ENCODE data around the gene MCM7.

MCM7 gene

GRCh38 chr7:100093054-100093453 lies 8.1 kb downstream of the MCM7 start:
- DNase-seq = no peak

- no peak for DNase-seq
These were observed 9.6 kb downstream of the MCM7 start for GRCh38 chr7:100091411-100092181.

GRCh38 chr7:100090527-100091410 lies 10.4 kb downstream of the MCM7 start:
- DNase-seq = no peak

DNA sequence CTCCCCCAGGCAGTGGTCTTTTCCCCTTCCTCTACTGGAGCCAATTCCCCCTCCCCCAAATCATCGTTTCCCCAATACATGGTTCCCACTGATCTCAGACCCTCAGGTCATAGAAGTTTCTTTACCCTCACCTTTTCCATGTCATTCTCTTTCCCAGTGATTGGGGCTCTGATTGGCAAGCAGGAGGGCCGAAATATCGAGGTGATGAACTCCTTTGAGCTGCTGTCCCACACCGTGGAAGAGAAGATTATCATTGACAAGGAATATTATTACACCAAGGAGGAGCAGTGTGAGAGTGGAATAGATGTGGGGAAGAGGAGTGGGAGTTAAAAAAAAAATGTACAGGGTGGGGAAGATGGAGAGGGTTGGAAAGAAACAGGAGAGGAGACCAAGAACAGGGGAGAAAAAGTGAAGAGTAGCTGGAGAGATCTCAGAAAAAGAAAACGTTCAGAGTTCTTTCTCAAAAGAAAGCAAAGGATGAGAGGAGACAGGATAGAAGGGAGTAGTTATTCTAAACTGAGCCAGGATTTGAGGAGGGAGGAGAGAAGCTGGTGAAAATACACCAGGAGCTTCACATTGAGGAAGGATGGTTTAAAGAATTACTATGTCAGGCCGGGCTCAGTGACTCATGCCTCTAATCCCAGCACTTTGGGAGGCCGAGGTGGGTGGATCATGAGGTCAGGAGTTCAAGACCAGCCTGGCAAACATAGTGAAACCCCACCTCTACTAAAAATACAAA lies 11.6 kb downstream of the MCM7 start:
- no peak for DNase-seq

DNA sequence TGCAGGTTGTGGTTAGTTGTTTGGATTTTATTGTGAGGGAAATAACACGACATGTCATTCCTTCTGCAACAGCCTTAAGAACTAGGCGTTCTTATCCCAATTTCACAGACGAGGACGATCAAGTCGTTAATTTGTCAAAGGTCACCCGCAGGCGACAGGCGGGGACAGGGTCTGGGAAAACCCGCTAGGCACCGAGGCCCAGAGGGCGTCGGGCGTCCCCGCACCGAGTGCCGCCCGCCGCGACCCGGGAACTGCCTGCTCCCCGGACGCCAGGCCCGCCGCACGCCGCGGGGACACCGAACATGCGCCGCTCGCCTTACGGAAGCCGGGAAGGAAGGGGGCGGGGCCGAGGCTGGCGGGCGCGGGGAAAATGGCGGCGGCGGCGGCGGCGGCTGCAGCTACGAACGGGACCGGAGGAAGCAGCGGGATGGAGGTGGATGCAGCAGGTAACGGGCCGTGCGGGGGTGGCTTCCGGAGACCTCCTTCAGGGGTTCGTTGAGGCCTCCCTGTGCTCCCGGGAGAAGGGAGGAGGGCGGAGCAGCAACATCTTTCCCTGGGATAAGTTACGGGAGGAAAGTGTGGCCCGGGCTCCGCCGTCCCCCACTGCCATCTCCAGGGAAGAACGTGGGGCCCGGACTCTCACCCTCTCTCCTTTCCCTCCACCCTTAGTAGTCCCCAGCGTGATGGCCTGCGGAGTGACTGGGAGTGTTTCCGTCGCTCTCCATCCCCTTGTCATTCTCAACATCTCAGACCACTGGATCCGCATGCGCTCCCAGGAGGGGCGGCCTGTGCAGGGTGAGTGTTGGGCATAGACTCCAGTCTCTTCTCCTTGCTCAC lies 12.4 kb downstream of the MCM7 start, which contains the start of gene COPS6:
Gene COPS6 (plus strand): TSS at position 349 of the 837 bp plus-strand sequence. CDS start 22 bp downstream, at position 371.
- DNase-seq = peak; percentile 63

GRCh38 chr7:100088095-100088620 lies 13.0 kb downstream of the MCM7 start:
- no peak for DNase-seq

DNA sequence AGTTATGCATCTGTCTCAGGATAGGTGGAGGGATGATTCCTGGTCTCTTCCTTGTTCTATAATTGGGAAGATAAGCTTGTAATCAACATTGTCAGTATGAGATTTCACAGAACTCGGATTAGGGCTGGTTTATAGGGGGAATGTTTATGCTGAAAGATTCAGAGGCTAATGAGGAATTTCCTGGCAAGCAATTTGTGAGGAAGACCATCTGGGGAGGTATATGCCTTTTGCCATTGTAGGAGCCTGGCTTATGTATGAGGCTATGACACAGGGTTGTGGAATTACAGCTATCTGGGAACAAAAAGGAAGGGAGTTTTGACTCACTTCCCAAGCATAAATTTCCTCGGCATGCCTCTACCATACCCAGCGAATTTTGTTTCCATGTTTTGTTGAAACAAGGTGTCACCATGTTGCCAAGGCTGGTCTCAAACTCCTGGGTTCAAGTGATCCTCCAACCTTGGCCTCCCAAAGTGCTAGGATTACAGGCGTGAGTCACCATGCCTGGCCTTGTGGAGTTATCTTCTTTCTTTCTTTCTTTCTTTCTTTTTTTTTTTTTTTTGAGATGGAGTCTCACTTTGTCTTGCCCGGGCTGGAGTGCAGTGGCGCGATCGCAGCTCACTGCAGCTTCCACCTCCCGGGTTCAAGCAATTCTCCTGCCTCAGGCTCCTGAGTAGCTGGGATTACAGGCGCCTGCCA lies 14.0 kb downstream of the MCM7 start:
- DNase-seq = no peak

- DNase-seq = no peak
These were observed 15.7 kb downstream of the MCM7 start for GRCh38 chr7:100085515-100085914.

GRCh38 chr7:100082978-100083377 lies 18.2 kb downstream of the MCM7 start:
- no peak for DNase-seq

- DNase-seq = peak; percentile 98
These were observed 19.6 kb downstream of the MCM7 start, which contains the start of gene ZNF3 for GRCh38 chr7:100081535-100082102. TSS of gene ZNF3 (minus strand) at chr7:100081723. CDS start at chr7:100077357, 4,366 bp downstream.

DNA sequence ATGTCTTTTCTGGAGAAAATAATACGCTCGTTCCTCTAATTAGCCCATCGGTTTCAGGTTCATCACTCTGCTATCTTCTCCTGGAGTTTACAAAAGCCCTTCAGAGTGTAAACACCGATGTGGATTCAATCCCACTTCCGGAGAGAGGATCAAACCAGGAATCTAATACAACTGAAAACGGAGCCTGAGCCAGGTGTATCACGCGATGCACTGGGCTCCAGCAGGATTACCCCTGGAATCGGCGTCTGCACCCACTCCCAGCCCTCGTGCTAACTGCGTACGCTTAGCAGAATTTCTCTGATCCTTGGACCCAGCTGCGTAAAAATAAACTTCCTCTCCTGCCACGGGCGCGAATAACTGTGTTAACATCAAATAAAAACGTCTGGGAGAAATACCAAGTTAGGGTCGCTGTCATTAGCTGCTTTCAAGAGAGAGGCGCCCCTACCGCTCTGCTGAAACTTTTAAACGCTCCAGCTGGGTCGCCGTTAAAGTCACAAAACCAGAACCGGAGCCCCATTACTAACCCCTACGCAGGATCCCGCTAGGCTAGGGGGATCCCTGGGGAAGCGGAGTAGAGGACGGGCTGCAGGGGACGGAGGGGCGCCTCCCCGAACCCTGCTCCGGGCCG lies 20.2 kb downstream of the MCM7 start:
- DNase-seq = no peak

DNA sequence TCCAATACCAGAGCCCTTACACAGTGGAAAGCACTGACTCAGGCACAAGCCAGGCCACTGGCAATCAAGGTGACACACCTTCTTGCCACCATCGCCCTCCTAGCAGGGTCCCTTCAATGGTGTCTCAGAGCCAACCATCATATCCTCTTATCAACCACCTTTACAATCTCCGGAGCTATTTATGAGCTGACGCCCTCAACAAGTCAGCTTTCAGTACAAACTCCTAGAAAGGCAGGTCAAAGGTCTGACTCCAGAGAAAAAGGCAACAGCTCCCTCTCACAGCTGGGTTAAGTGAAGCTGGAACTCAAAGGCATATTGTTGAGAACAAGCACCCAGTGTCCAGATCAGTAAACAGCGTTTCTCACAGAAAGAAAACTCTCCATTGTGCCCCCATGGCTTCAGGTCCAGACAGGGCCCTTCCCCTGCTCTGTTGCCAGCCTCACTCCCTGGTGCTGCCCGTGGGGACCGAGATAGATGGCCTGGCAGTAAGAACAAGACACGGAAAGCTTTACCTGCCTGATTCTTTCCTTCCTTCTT lies 22.1 kb downstream of the MCM7 start:
- no peak for DNase-seq

DNA sequence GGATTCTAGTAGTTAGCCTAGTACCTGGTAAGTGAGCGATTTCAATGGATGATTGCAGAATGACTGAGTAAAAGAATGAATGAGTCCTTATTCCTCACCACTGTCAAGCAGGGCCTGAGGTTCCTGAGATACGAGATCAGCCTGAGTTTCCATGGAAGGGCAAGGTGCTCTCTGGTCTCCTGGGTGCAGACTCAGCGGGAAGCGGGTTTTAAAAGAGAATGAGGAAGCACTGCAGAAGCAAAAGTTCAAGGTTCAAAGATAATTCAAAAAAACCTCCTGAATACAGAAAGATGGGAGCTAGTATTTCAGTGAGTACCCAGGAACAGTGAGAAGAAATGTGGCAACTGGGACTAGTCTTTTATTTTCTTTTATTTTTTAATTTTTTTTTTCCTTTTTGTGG lies 24.0 kb downstream of the MCM7 start:
- no peak for DNase-seq

DNA sequence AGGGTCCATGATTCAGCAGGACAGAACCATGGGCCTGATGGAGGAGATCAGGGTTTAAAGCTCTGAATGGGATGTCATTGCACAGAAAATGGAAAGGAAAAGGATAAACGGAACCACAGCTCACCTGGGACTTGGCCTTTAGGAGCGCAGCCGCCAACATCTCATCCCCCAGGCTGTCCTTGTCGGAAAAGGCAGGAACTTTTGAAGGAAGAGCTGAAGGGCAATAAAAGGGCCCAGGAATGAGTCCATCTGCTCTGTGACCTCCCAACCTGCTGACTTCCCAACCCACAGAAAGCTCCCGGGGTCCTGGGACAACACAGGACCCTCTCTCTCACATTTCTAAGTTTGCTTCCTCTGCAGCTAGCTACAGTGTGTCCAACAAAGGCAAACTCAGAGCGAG lies 25.8 kb downstream of the MCM7 start:
- no peak for DNase-seq

DNA sequence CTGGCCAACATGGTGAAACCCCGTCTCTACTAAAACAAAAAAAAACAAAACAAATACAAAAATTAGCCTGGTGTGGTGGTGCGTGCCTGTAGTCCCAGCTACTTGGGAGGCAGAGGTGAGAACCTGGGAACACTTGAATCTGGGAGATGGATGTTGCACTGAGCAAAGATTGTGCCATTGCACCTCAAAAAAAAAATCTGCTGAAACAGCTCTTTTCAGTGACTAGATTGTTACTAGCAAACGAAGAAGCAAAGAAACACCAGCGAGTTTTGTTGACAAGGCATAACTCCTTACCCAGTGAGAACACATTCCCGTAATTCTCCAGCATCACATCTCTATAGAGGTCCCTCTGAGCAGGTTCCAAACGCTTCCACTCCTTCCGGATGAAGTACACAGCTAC lies 26.4 kb downstream of the MCM7 start:
- no peak for DNase-seq

- no peak for DNase-seq
These were observed 28.7 kb downstream of the MCM7 start for GRCh38 chr7:100072462-100072861.

GRCh38 chr7:100071018-100071723 lies 30.0 kb downstream of the MCM7 start:
- DNase-seq = no peak

DNA sequence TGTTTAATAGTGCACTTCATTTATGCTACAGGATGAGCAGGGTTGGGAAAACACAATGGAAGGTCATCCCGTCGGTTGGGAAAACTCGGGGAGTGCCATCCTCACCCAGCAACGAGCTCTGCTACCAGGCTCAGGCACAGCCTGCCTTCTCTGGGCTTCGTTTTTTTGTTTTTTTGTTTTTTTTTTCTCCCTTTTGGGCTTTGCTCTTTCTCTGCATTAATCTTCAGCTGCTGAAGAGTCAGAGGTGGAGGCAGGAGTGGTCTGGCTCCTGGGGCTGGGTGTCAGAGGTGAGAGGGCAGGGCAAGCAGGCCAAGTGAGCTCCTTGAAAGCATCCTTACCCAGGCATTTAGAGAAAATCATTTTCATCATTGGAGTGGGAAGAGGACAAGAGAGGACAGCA lies 31.2 kb downstream of the MCM7 start:
- no peak for DNase-seq

DNA sequence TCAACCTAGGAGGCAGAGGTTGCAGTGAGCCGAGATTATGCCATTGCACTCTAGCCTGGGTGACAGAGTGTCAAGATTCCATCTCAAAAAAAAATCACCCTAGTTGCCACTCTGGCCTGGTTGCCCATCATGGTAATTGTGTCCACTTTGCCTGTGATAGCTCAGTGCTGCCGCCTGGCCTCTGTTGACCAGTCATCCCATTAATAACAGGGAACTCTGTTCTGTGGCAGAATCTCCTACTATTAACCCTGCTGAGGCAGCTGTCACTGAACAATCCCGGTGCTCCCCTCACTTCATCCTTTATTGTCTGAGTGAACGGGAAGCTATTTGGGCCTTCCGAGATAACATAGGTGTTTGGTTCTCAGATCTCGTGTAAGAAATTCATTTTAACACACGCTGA lies 34.2 kb downstream of the MCM7 start:
- no peak for DNase-seq
